ENCODE measurements around the gene MYT1.

- no peak for TF ChIP-seq CTCF (IDR thresholded peaks at IDR 0.05)
- no peak for TF ChIP-seq POLR2A (IDR thresholded peaks at IDR 0.05)
These were observed 6.4 kb upstream of the MYT1 start for GRCh38 chr20:64157878-64158277.
